ENCODE results near the gene MARK4.
A peak's percentile ranks its signal among the peaks of the same experiment; 100 is the strongest.

The MARK4 gene

GRCh38 chr19:45322311-45322710, 71.2 kb downstream of the MARK4 start:
- TF ChIP-seq CTCF (IDR thresholded peaks at IDR 0.05; ENCODE audit: insufficient read depth, low read depth, low read length, missing control alignments) = no peak
- DNase-seq (ENCODE audit: low read depth) = no peak
- no peak overlapping the region for H3K4me3 ChIP-seq (ENCODE audit: low read length)

GRCh38 chr19:45322744-45323281, 71.7 kb downstream of the MARK4 start, which contains the start of gene CKM:
Gene CKM (minus strand): TSS chr19:45322875. CDS start chr19:45319713, 3,162 bp downstream.
- no peak for DNase-seq (ENCODE audit: low read depth)
- TF ChIP-seq CTCF (IDR thresholded peaks at IDR 0.05; ENCODE audit: insufficient read depth, low read depth, low read length, missing control alignments) = no peak
- H3K4me3 ChIP-seq (ENCODE audit: low read length) = peak within 1 kb of the TSS; percentile 4

GRCh38 chr19:45323671-45324081, 72.6 kb downstream of the MARK4 start:
- DNase-seq (ENCODE audit: low read depth) = no peak
- H3K4me3 ChIP-seq (ENCODE audit: low read length) = peak overlapping the region; percentile 4
- TF ChIP-seq CTCF (IDR thresholded peaks at IDR 0.05; ENCODE audit: insufficient read depth, low read depth, low read length, missing control alignments) = no peak

GRCh38 chr19:45324349-45324907, 73.4 kb downstream of the MARK4 start:
- H3K4me3 ChIP-seq (ENCODE audit: low read length) = no peak overlapping the region
- DNase-seq (ENCODE audit: low read depth) = no peak
- no peak for TF ChIP-seq CTCF (IDR thresholded peaks at IDR 0.05; ENCODE audit: insufficient read depth, low read depth, low read length, missing control alignments)

- no peak for DNase-seq (ENCODE audit: low read depth)
- no peak overlapping the region for H3K4me3 ChIP-seq (ENCODE audit: low read length)
- TF ChIP-seq CTCF (IDR thresholded peaks at IDR 0.05; ENCODE audit: insufficient read depth, low read depth, low read length, missing control alignments) = no peak
These were observed 76.5 kb downstream of the MARK4 start for GRCh38 chr19:45327404-45328143.

- H3K4me3 ChIP-seq (ENCODE audit: low read length) = no peak overlapping the region
- TF ChIP-seq CTCF (IDR thresholded peaks at IDR 0.05; ENCODE audit: insufficient read depth, low read depth, low read length, missing control alignments) = no peak
- no peak for DNase-seq (ENCODE audit: low read depth)
These were observed 80.3 kb downstream of the MARK4 start for GRCh38 chr19:45331411-45331810.
